GM12878 (cell line): ENCODE measurements around the gene ARIH2. TPM values are rescaled to one million over a fixed set of nuclear protein-coding genes. Genes with fewer than 3 reads are reported as not detected.

Source experiments
- ATAC-seq: fragments of 200-7000 bp; cut with Tn5 transposase; 3 replicates; pipeline ENCODE4 v1.9.1; 2020; ENCODE audit warnings: mild to moderate bottlenecking, moderate library complexity
- BruUV-seq: library from RNA; stranded (reverse); fragments of 400-500 nt; replicated peaks from 2 replicates; lab custom pipeline; 2021; lab: Mats Ljungman, UMichigan
- CTCF ChIA-PET: fragments of 300-600 bp; sonication (Branson Sonifier 250); formaldehyde crosslinking; extraction: SDS; loops from one replicate; lab custom pipeline; 2021; ENCODE audit warnings: inconsistent platforms; lab: Yijun Ruan, JAX
- POLR2A ChIA-PET: fragments of 350-600 bp; formaldehyde crosslinking; extraction: SDS; loops from one replicate; lab custom pipeline; 2021; ENCODE audit warnings: inconsistent platforms; lab: Charles Lee
- RAD21 ChIA-PET: fragments of 300-600 bp; sonication (Branson Sonifier 250); formaldehyde crosslinking; loops from one replicate; lab custom pipeline; 2023; ENCODE audit warnings: antibody characterized with exemption; ENCODE audit not compliant: unreplicated experiment; lab: Charles Lee
- SMC1A ChIA-PET: fragments of 300-600 bp; sonication (Branson Sonifier 250); formaldehyde crosslinking; loops from one replicate; lab custom pipeline; 2023; ENCODE audit not compliant: unreplicated experiment, uncharacterized antibody; lab: Charles Lee
- DNase-seq: peaks from one replicate; pipeline ENCODE4 v3.0.0-alpha.2; 2011; ENCODE audit warnings: low read depth, low spot score
- FAIRE-seq: peaks from 3 replicates; lab custom pipeline; 2011; peaks lifted over from hg19 to GRCh38; lab: Jason Lieb, UNC
- H2AFZ ChIP-seq: 2 replicates; pipeline ENCODE4 v1.6.0; 2011; ENCODE audit warnings: low read depth, low read length, control low read depth; ENCODE audit not compliant: control insufficient read depth
- H3K27ac ChIP-seq: 2 replicates; pipeline ENCODE4 v1.5.1; 2011; ENCODE audit warnings: control low read depth; ENCODE audit not compliant: control insufficient read depth, insufficient read depth
- H3K27me3 ChIP-seq, 2 experiments: replicated peaks in 1 of 2; 2 replicates each; pipeline versions ENCODE4 v1.6.0 to v1.6.1; 2011; ENCODE audit warnings: low read length in 1 of 2; ENCODE audit not compliant: control insufficient read depth in 2 of 2, insufficient read depth in 2 of 2
- H3K36me3 ChIP-seq, 2 experiments: 2 replicates each; pipeline ENCODE4 v1.5.1; 2011; ENCODE audit warnings: low read length in 1 of 2; ENCODE audit not compliant: control insufficient read depth in 2 of 2, insufficient read depth in 2 of 2
- H3K4me1 ChIP-seq: 2 replicates; pipeline ENCODE4 v1.6.1; 2011; ENCODE audit warnings: mild to moderate bottlenecking, low read length, moderate library complexity, mixed read lengths; ENCODE audit not compliant: control insufficient read depth, insufficient read depth
- H3K4me2 ChIP-seq: 2 replicates; pipeline ENCODE4 v1.6.0; 2011; ENCODE audit warnings: control low read depth; ENCODE audit not compliant: control insufficient read depth, insufficient read depth
- H3K4me3 ChIP-seq: fragments of 200-600 bp; sonication (generic); 2 replicates; pipeline ENCODE4 v1.5.1; 2016
- H3K79me2 ChIP-seq: 2 replicates; pipeline ENCODE4 v1.6.0; 2011; ENCODE audit warnings: low read length; ENCODE audit not compliant: control insufficient read depth, insufficient read depth
- H3K9ac ChIP-seq: 2 replicates; pipeline ENCODE4 v1.8.0; 2011; ENCODE audit warnings: low read length, control low read depth, mixed read lengths; ENCODE audit not compliant: control insufficient read depth, insufficient read depth
- H3K9me3 ChIP-seq: replicated peaks from 3 replicates; pipeline ENCODE4 v1.5.1; 2011; ENCODE audit warnings: mild to moderate bottlenecking, low read length; ENCODE audit not compliant: control insufficient read depth, insufficient read depth
- H4K20me1 ChIP-seq: 2 replicates; pipeline ENCODE4 v1.6.0; 2011; ENCODE audit not compliant: control insufficient read depth, insufficient read depth
- ATF2 ChIP-seq: IDR thresholded peaks from 2 replicates; pipeline ENCODE4 v1.6.1; 2012; ENCODE audit warnings: low read length, inconsistent platforms
- CBX5 ChIP-seq: sonication (generic); IDR thresholded peaks from 2 replicates; pipeline ENCODE4 v1.6.1; 2016; ENCODE audit warnings: low read depth, moderate library complexity, mild to moderate bottlenecking, inconsistent platforms
- FOXM1 ChIP-seq: IDR thresholded peaks from 2 replicates; pipeline ENCODE4 v1.6.1; 2012; ENCODE audit warnings: low read depth, mild to moderate bottlenecking, inconsistent platforms, low read length, moderate library complexity
- KAT2A ChIP-seq: conservative IDR thresholded peaks from 2 replicates; pipeline ENCODE4 v1.6.1; 2011; ENCODE audit warnings: low read depth, low read length; ENCODE audit not compliant: control insufficient read depth
- MEF2A ChIP-seq: IDR thresholded peaks from 2 replicates; pipeline ENCODE4 v1.6.1; 2011; ENCODE audit warnings: low read depth, mild to moderate bottlenecking, low read length, moderate library complexity; ENCODE audit not compliant: insufficient read depth
- MXI1 ChIP-seq: fragments of 150-350 bp; IDR thresholded peaks from 2 replicates; pipeline ENCODE4 v1.6.1; 2011; ENCODE audit warnings: low read depth, mild to moderate bottlenecking, inconsistent platforms, low read length, improper control_type of control experiment
- PAX5 ChIP-seq: IDR thresholded peaks from 2 replicates; pipeline ENCODE4 v1.6.1; 2011; ENCODE audit warnings: low read depth, low read length, borderline replicate concordance
- PKNOX1 ChIP-seq: fragments of 450-650 bp; IDR thresholded peaks from 2 replicates; pipeline ENCODE4 v1.6.1; 2016; ENCODE audit warnings: mild to moderate bottlenecking
- POLR2AphosphoS5 ChIP-seq: IDR thresholded peaks from 2 replicates; pipeline ENCODE4 v1.6.1; 2011; ENCODE audit warnings: mild to moderate bottlenecking, low read length, inconsistent platforms
- RB1 ChIP-seq: fragments of 450-650 bp; formaldehyde crosslinking; IDR thresholded peaks from 2 replicates; pipeline ENCODE4 v1.6.1; 2017; ENCODE audit warnings: mild to moderate bottlenecking, borderline replicate concordance
- SKIL ChIP-seq: fragments of 450-650 bp; IDR thresholded peaks from 2 replicates; pipeline ENCODE4 v1.6.1; 2017; ENCODE audit warnings: mild to moderate bottlenecking, low read depth, inconsistent platforms; ENCODE audit not compliant: poor library complexity, severe bottlenecking
- SMAD5 ChIP-seq: IDR thresholded peaks from 2 replicates; pipeline ENCODE4 v1.6.1; 2016; ENCODE audit warnings: antibody characterized with exemption, low read depth
- USF1 ChIP-seq: IDR thresholded peaks from 2 replicates; pipeline ENCODE4 v1.6.1; 2011; ENCODE audit warnings: borderline replicate concordance, low read depth, mild to moderate bottlenecking, moderate library complexity, mixed read lengths, low read length; ENCODE audit not compliant: insufficient read depth; ENCODE audit errors: extremely low read length
- YY1 ChIP-seq: IDR thresholded peaks from 2 replicates; pipeline ENCODE4 v1.6.1; 2011; ENCODE audit warnings: low read depth, mild to moderate bottlenecking, low read length
- ZSCAN29 ChIP-seq: fragments of 450-650 bp; IDR thresholded peaks from 2 replicates; pipeline ENCODE4 v1.6.1; 2017; ENCODE audit warnings: mild to moderate bottlenecking, moderate library complexity
- ZZZ3 ChIP-seq: IDR thresholded peaks from 2 replicates; pipeline ENCODE4 v1.6.1; 2011; ENCODE audit warnings: low read depth; ENCODE audit not compliant: control insufficient read depth, insufficient read length
- WGBS: methylation state at CpG from one replicate; pipeline ENCODE4 v1.1.6; 2016; ENCODE audit warnings: low lambda C conversion rate; ENCODE audit not compliant: insufficient replicate concordance, insufficient coverage; ENCODE audit errors: missing lambda C conversion rate; 5-methylcytosine and 5-hydroxymethylcytosine counted together
- in situ Hi-C: fragments of 300-500 bp; cut with MboI; formaldehyde crosslinking; loops from 9 replicates; pipeline ENCODE4 v1.14.3; 2018; ENCODE audit warnings: mixed read lengths
- intact Hi-C: fragments of 100-400 bp; cut with micrococcal nuclease; formaldehyde crosslinking; loops from one replicate; pipeline ENCODE4 v1.14.2; 2022; ENCODE audit not compliant: unreplicated experiment
- polyA plus RNA-seq, 11 experiments: library from polyadenylated mRNA; depleted of rRNA in 4 of 11; unstranded in 6 of 11; stranded (reverse) in 5 of 11; fragments of >200 nt; fragmentation: Nextera tagmentation in 4 of 11; fragmentation: Illumina TruSeq in 1 of 11; extraction: Ambion mirVana in 4 of 11; extraction: Trizol in 1 of 11; gene quantifications; 1 replicate in 1 of 11; 2 replicates in 10 of 11; pipeline versions ENCODE4 v1.2.1 to v1.2.3, GENCODE V29; 2011 to 2016; ENCODE audit warnings: inconsistent platforms in 2 of 11, missing spikeins in 2 of 11, low read depth in 1 of 11
- total RNA-seq, 4 experiments: library from RNA; depleted of rRNA in 3 of 4; stranded (reverse); fragments of >200 nt in 3 of 4; fragmentation: Illumina TruSeq in 1 of 4; extraction: Trizol in 1 of 4; gene quantifications; 2 replicates each; pipeline versions ENCODE4 v1.2.1 to v1.2.3, GENCODE V29; 2013 to 2021
- TF ChIP-seq, protein P1 (sequence below): fragments of 150-350 bp; IDR thresholded peaks from 2 replicates; pipeline ENCODE4 v1.6.1; 2014; ENCODE audit warnings: mild to moderate bottlenecking, low read depth, low read length

The ARIH2 gene
- total and polyA plus RNA-seq, 10 of the 15 experiments (the other 5 are each of a cell fraction or from before 2014, with no cell fraction given), result 18.7 to 74.7 (median 63.7) TPM

DNA sequence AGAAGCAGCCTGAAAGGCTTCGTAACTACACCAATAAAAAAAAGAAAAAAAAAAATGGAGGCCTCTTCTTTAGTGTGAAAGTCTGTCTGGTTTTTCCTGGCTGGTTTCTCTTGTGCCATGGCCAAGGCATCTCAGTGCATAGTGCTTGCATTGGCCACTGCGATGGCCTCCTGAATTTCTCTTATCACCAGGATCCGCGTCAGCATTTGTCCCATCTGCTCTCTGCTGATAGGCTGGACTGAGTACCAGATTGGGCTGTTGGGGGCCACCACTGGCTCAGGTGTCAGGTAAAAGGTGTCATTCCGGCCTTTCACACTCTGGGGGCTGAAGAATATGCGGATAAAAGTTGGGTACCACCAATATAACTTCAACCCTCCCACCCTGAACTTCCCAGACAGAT lies 111.7 kb downstream of the ARIH2 start:
- Histone ChIP-seq H3K27ac (no peak overlapping the region), H4K20me1 (no peaks in the 10 kb centered on the region), H3K4me1 (peaks cover 5% of the 10 kb centered on the region), H3K9ac (no peak overlapping the region), H2AFZ (no peak overlapping the region), H3K9me3 (no peaks in the 10 kb centered on the region), H3K79me2 (peaks cover 28% of the 10 kb centered on the region), H3K4me2 (no peak overlapping the region), H3K36me3 (peaks cover 32 to 38% of the 10 kb centered on the region in 2 experiments), H3K4me3 (no peak overlapping the region), H3K27me3 (no peaks in the 10 kb centered on the region)
- FAIRE-seq (no peak), DNase-seq (no peak), ATAC-seq (no peak)
- SMC1A ChIA-PET, result no interaction called here
- intact Hi-C loops, result no loop called here
- TF ChIP-seq ZZZ3, result no peak
- no peak for TF ChIP-seq PAX5
- TF ChIP-seq YY1, result no peak
- no peak for TF ChIP-seq USF1
- no peak for TF ChIP-seq MXI1
- no peak for TF ChIP-seq SMAD5
- TF ChIP-seq KAT2A, result no peak
- TF ChIP-seq, protein P1, sequence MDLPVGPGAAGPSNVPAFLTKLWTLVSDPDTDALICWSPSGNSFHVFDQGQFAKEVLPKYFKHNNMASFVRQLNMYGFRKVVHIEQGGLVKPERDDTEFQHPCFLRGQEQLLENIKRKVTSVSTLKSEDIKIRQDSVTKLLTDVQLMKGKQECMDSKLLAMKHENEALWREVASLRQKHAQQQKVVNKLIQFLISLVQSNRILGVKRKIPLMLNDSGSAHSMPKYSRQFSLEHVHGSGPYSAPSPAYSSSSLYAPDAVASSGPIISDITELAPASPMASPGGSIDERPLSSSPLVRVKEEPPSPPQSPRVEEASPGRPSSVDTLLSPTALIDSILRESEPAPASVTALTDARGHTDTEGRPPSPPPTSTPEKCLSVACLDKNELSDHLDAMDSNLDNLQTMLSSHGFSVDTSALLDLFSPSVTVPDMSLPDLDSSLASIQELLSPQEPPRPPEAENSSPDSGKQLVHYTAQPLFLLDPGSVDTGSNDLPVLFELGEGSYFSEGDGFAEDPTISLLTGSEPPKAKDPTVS, result no peak
- TF ChIP-seq POLR2AphosphoS5, result no peak
- no peak for TF ChIP-seq ZSCAN29
- no peak for TF ChIP-seq PKNOX1
- TF ChIP-seq FOXM1, result no peak
- no peak for TF ChIP-seq RB1
- no peak for TF ChIP-seq SKIL
- no peak for TF ChIP-seq MEF2A
- TF ChIP-seq ATF2, result no peak
- TF ChIP-seq CBX5, result no peak
- POLR2A ChIA-PET, result interaction anchor here (1.4 kb wide), 1 partner anchor 23 kb away, joined by 3 read pairs; the partner anchor contains the start of gene WDR6
- 91% methylated on average over 6 of the region's 6 CpGs for WGBS
- in situ Hi-C loops, result no loop called here
- BruUV-seq, result no TSS peak
- CTCF ChIA-PET, result no interaction called here
- RAD21 ChIA-PET, result no interaction called here
